ENCODE data around the gene CRY2. TPM values are rescaled to one million over a fixed set of nuclear protein-coding genes. Genes with fewer than 3 reads are reported as not detected.

The CRY2 gene
- total and polyA plus RNA-seq, 10 of the 15 experiments (the other 5 are each of a cell fraction or from before 2014, with no cell fraction given): 1.2 to 14.7 (median 8.1) TPM

GRCh38 chr11:45853332-45854219 lies 6.3 kb downstream of the CRY2 start:
- ChIA-PET POLR2A (no interaction called here), CTCF (interaction anchor here (0.7 to 3.8 kb wide), 5 partner anchors 37 to 86 kb away, joined by 3 to 25 read pairs (median 3); no protein-coding TSS in a partner anchor), SMC1A (ENCODE audit: uncharacterized antibody, unreplicated experiment) (interaction anchor here (0.6 to 1.2 kb wide), 3 partner anchors 22 to 397 kb away, joined by 3 to 4 read pairs (median 3); no protein-coding TSS in a partner anchor), RAD21 (ENCODE audit: unreplicated experiment) (interaction anchor here (0.5 to 1.5 kb wide), 3 partner anchors 13 to 82 kb away, joined by 3 to 8 read pairs (median 3); no protein-coding TSS in a partner anchor)
- peaks cover 10% of the 10 kb centered on the region for H3K79me2 ChIP-seq (ENCODE audit: control insufficient read depth, insufficient read depth, low read length)
- no peak overlapping the region for H2AFZ ChIP-seq (ENCODE audit: control insufficient read depth, low read depth, low read length)
- FAIRE-seq: no peak
- in situ Hi-C loops (cut with MboI) (no loop called here), intact Hi-C loops (cut with micrococcal nuclease; ENCODE audit: unreplicated experiment) (no loop called here)
- H4K20me1 ChIP-seq (ENCODE audit: control insufficient read depth, insufficient read depth): peaks cover 8% of the 10 kb centered on the region
- peak overlapping the region; percentile 10 for H3K4me2 ChIP-seq (ENCODE audit: control insufficient read depth, insufficient read depth)
- peaks cover 0 to 5% of the 10 kb centered on the region in 2 experiments; a peak in 3 of 4 replicates for H3K36me3 ChIP-seq (ENCODE audit: control insufficient read depth in 2 of 2, insufficient read depth in 2 of 2, low read length in 1 of 2)
- TF ChIP-seq CREB1 (IDR thresholded peaks at IDR 0.05; ENCODE audit: low read depth): no peak
- TF ChIP-seq IKZF2 (IDR thresholded peaks at IDR 0.05): no peak
- no peak for TF ChIP-seq KAT2A (conservative IDR thresholded peaks at IDR 0.05; ENCODE audit: control insufficient read depth, low read depth, low read length)
- TF ChIP-seq, protein P1, sequence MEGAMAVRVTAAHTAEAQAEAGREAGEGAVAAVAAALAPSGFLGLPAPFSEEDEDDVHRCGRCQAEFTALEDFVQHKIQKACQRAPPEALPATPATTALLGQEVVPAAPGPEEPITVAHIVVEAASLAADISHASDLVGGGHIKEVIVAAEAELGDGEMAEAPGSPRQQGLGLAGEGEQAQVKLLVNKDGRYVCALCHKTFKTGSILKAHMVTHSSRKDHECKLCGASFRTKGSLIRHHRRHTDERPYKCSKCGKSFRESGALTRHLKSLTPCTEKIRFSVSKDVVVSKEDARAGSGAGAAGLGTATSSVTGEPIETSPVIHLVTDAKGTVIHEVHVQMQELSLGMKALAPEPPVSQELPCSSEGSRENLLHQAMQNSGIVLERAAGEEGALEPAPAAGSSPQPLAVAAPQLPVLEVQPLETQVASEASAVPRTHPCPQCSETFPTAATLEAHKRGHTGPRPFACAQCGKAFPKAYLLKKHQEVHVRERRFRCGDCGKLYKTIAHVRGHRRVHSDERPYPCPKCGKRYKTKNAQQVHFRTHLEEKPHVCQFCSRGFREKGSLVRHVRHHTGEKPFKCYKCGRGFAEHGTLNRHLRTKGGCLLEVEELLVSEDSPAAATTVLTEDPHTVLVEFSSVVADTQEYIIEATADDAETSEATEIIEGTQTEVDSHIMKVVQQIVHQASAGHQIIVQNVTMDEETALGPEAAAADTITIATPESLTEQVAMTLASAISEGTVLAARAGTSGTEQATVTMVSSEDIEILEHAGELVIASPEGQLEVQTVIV (IDR thresholded peaks at IDR 0.05; ENCODE audit: borderline replicate concordance, partially characterized antibody): no peak
- TF ChIP-seq ESRRA (IDR thresholded peaks at IDR 0.05; ENCODE audit: low read length): no peak
- no peaks in the 10 kb centered on the region for H3K9me3 ChIP-seq (replicated peaks; ENCODE audit: control insufficient read depth, insufficient read depth, low read length)
- 75% methylated on average over 7 of the region's 7 CpGs for WGBS (ENCODE audit: insufficient coverage, insufficient replicate concordance, low lambda C conversion rate, missing lambda C conversion rate)
- no TSS peak for BruUV-seq (replicated peaks)
- no peak for ATAC-seq
- no peaks in the 10 kb centered on the region for H3K27me3 ChIP-seq (replicated peaks in 1 of 2; ENCODE audit: control insufficient read depth in 2 of 2, insufficient read depth in 2 of 2, low read length in 1 of 2)
- no peak overlapping the region for H3K4me3 ChIP-seq
- H3K27ac ChIP-seq (ENCODE audit: control insufficient read depth, insufficient read depth): no peak overlapping the region
- H3K9ac ChIP-seq (ENCODE audit: control insufficient read depth, insufficient read depth, low read length): no peak overlapping the region
- no peak for DNase-seq (ENCODE audit: low read depth, low spot score)
- peaks cover 16% of the 10 kb centered on the region for H3K4me1 ChIP-seq (ENCODE audit: control insufficient read depth, insufficient read depth, low read length)

All from GM12878 (cell line).